Measurements from ENCODE around the gene STIM1. TPM values are rescaled to one million over a fixed set of nuclear protein-coding genes. Genes with fewer than 3 reads are reported as not detected.

Gene STIM1
- total RNA-seq, 1 experiment from 2014 or later: 28.3 TPM

GRCh38 chr11:4027746-4028145, 172.3 kb downstream of the STIM1 start:
- H3K9me2 ChIP-seq (ENCODE audit: insufficient read depth): no peaks in the 10 kb centered on the region
- H3K27ac ChIP-seq: no peak overlapping the region
- H4K20me1 ChIP-seq (ENCODE audit: insufficient read depth): no peaks in the 10 kb centered on the region
- no TSS peak for BruUV-seq (replicated peaks)
- H3K36me3 ChIP-seq (ENCODE audit: low read depth): no peaks in the 10 kb centered on the region
- H3K4me3 ChIP-seq: no peak overlapping the region
- no peak for TF ChIP-seq EZH2 (IDR thresholded peaks at IDR 0.05; ENCODE audit: low read depth)
- TF ChIP-seq, protein P1, sequence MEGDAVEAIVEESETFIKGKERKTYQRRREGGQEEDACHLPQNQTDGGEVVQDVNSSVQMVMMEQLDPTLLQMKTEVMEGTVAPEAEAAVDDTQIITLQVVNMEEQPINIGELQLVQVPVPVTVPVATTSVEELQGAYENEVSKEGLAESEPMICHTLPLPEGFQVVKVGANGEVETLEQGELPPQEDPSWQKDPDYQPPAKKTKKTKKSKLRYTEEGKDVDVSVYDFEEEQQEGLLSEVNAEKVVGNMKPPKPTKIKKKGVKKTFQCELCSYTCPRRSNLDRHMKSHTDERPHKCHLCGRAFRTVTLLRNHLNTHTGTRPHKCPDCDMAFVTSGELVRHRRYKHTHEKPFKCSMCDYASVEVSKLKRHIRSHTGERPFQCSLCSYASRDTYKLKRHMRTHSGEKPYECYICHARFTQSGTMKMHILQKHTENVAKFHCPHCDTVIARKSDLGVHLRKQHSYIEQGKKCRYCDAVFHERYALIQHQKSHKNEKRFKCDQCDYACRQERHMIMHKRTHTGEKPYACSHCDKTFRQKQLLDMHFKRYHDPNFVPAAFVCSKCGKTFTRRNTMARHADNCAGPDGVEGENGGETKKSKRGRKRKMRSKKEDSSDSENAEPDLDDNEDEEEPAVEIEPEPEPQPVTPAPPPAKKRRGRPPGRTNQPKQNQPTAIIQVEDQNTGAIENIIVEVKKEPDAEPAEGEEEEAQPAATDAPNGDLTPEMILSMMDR (conservative IDR thresholded peaks at IDR 0.05): no peak
- H2AFZ ChIP-seq: no peak overlapping the region
- ChIA-PET POLR2A (ENCODE audit: unreplicated experiment) (no interaction called here), CTCF (no interaction called here)
- H3F3A ChIP-seq (ENCODE audit: insufficient read depth, low read depth): no peaks in the 10 kb centered on the region
- DNase-seq: no peak
- H3K79me2 ChIP-seq (ENCODE audit: low read depth): no peaks in the 10 kb centered on the region
- H3K4me1 ChIP-seq (replicated peaks; ENCODE audit: insufficient read depth): no peaks in the 10 kb centered on the region
- no peaks in the 10 kb centered on the region for H3K9me3 ChIP-seq (ENCODE audit: insufficient read depth, low read depth)
- H3K4me2 ChIP-seq: no peak overlapping the region
- intact Hi-C loops (cut with micrococcal nuclease; ENCODE audit: unreplicated experiment): no loop called here
- no peaks in the 10 kb centered on the region for H3K27me3 ChIP-seq (ENCODE audit: insufficient read depth, low read depth)

DNA sequence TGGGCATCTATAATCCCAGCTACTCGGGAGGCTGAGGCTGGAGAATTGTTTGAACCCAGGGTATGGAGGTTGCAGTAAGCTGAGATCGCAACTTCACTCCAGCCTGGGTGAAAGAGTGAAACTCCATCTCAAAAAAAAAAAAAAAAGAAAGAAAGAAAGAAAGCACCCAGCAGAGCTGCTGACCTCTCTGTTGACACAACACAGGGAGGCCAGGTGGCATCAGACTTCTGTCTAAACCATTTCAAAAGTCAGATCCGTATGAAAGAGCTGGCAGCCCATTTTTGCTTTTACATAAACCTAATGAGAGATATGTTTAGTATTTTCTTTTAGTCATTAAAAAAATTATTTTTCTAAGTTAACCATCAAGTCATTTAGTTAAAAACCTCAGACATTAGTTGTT, 174.7 kb downstream of the STIM1 start:
- DNase-seq: no peak
- no peaks in the 10 kb centered on the region for H4K20me1 ChIP-seq (ENCODE audit: insufficient read depth)
- no peak overlapping the region for H3K27ac ChIP-seq
- H3K4me1 ChIP-seq (replicated peaks; ENCODE audit: insufficient read depth): no peaks in the 10 kb centered on the region
- ChIA-PET CTCF (no interaction called here), POLR2A (ENCODE audit: unreplicated experiment) (no interaction called here)
- no peaks in the 10 kb centered on the region for H3K79me2 ChIP-seq (ENCODE audit: low read depth)
- TF ChIP-seq, protein P1 (conservative IDR thresholded peaks at IDR 0.05): no peak
- no peak for TF ChIP-seq EZH2 (IDR thresholded peaks at IDR 0.05; ENCODE audit: low read depth)
- H3K4me3 ChIP-seq: no peak overlapping the region
- H3F3A ChIP-seq (ENCODE audit: insufficient read depth, low read depth): no peaks in the 10 kb centered on the region
- no peaks in the 10 kb centered on the region for H3K36me3 ChIP-seq (ENCODE audit: low read depth)
- no peaks in the 10 kb centered on the region for H3K27me3 ChIP-seq (ENCODE audit: insufficient read depth, low read depth)
- no peaks in the 10 kb centered on the region for H3K9me3 ChIP-seq (ENCODE audit: insufficient read depth, low read depth)
- H3K4me2 ChIP-seq: no peak overlapping the region
- H3K9me2 ChIP-seq (ENCODE audit: insufficient read depth): no peaks in the 10 kb centered on the region
- intact Hi-C loops (cut with micrococcal nuclease; ENCODE audit: unreplicated experiment): no loop called here
- BruUV-seq (replicated peaks): no TSS peak
- no peak overlapping the region for H2AFZ ChIP-seq

DNA sequence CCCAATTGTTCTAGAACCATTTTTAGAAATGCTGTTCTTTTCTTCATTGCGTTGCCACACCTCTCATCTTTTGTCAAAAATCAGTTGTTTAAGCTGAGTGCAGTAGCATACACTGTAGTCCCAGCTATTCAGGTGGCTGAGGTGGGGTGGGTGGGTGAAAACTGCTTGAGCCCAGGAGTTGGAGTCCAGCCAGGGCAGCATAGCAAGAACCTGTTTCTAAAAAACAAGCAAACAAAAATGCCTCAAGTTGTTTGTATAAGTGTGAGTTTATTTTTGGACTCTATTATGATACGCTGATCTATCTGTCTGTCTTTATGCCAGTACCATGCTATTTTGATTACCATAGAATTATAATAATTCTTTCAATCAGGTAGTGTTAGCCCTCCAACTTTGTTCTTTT, 176.6 kb downstream of the STIM1 start:
- BruUV-seq (replicated peaks): no TSS peak
- Histone ChIP-seq H3K27me3 (ENCODE audit: insufficient read depth, low read depth) (no peaks in the 10 kb centered on the region), H3F3A (ENCODE audit: insufficient read depth, low read depth) (no peaks in the 10 kb centered on the region), H3K27ac (no peak overlapping the region), H3K4me1 (replicated peaks; ENCODE audit: insufficient read depth) (no peaks in the 10 kb centered on the region), H2AFZ (no peak overlapping the region), H3K4me3 (no peak overlapping the region), H3K9me3 (ENCODE audit: insufficient read depth, low read depth) (peaks cover 4% of the 10 kb centered on the region; the same call in 1 of the 2 replicates), H4K20me1 (ENCODE audit: insufficient read depth) (no peaks in the 10 kb centered on the region), H3K9me2 (ENCODE audit: insufficient read depth) (no peaks in the 10 kb centered on the region), H3K36me3 (ENCODE audit: low read depth) (no peaks in the 10 kb centered on the region), H3K4me2 (no peak overlapping the region), H3K79me2 (ENCODE audit: low read depth) (0 out of 2 replicates have a peak, but pooled peaks cover 3% of the 10 kb centered on the region)
- ChIA-PET POLR2A (ENCODE audit: unreplicated experiment) (no interaction called here), CTCF (no interaction called here)
- intact Hi-C loops (cut with micrococcal nuclease; ENCODE audit: unreplicated experiment): no loop called here
- no peak for TF ChIP-seq EZH2 (IDR thresholded peaks at IDR 0.05; ENCODE audit: low read depth)
- TF ChIP-seq, protein P1 (conservative IDR thresholded peaks at IDR 0.05): no peak
- no peak for DNase-seq
